K562 (cell line): ENCODE measurements around the gene SPATS2. TPM values are rescaled to one million over a fixed set of nuclear protein-coding genes. Genes with fewer than 3 reads are reported as not detected.

Experiments
- ATAC-seq: fragments of 200-7000 bp; cut with Tn5 transposase; 3 replicates; pipeline ENCODE4 v1.9.1; 2020; ENCODE audit warnings: moderate library complexity
- BruUV-seq: library from RNA; stranded (reverse); fragments of 400-500 nt; replicated peaks from 2 replicates; lab custom pipeline; 2021; lab: Mats Ljungman, UMichigan
- CTCF ChIA-PET: fragments of 300-600 bp; formaldehyde crosslinking; extraction: SDS; loops from one replicate; lab custom pipeline; 2021; ENCODE audit warnings: low intra/inter-chr PET ratio; lab: Yijun Ruan, JAX
- POLR2A ChIA-PET: fragments of 300-600, 350-650 bp; sonication (Branson Sonifier 250); formaldehyde crosslinking; extraction: SDS; loops from one replicate; lab custom pipeline; 2021; ENCODE audit warnings: antibody characterized with exemption, inconsistent platforms; lab: Yijun Ruan, JAX
- DNase-seq, 4 experiments: peaks; one replicate each; pipeline versions ENCODE4 v3.0.0 to v3.0.0-alpha.2; 2011 to 2018; ENCODE audit warnings: low spot score in 3 of 4, mixed read lengths in 3 of 4; ENCODE audit errors: extremely low read depth in 1 of 4
- FAIRE-seq: peaks from 2 replicates; lab custom pipeline; 2011; peaks lifted over from hg19 to GRCh38; lab: Jason Lieb, UNC
- H2AFZ ChIP-seq: 2 replicates; pipeline ENCODE4 v1.6.0; 2011; ENCODE audit warnings: low read depth, low read length, control low read depth, inconsistent platforms
- H3K27ac ChIP-seq: fragments of 200-600 bp; 3 replicates; pipeline ENCODE4 v1.8.0; 2011; ENCODE audit warnings: low read depth, mild to moderate bottlenecking, control low read depth, inconsistent platforms, low read length, moderate library complexity, mixed read lengths; ENCODE audit errors: extremely low read depth
- H3K27me3 ChIP-seq, 2 experiments: fragments of 300-600 bp in 1 of 2; 2 replicates in 1 of 2; 3 replicates in 1 of 2; pipeline versions ENCODE4 v1.6.0 to v1.8.0; 2011; ENCODE audit warnings: inconsistent platforms in 2 of 2, low read length in 2 of 2, mild to moderate bottlenecking in 1 of 2, mixed read lengths in 1 of 2, moderate library complexity in 1 of 2; ENCODE audit not compliant: control insufficient read depth in 2 of 2, insufficient read depth in 2 of 2
- H3K36me3 ChIP-seq: fragments of 300-600 bp; 3 replicates; pipeline ENCODE4 v1.8.0; 2011; ENCODE audit warnings: mild to moderate bottlenecking, low read length, inconsistent platforms; ENCODE audit not compliant: control insufficient read depth, insufficient read depth
- H3K4me1 ChIP-seq, 2 experiments: fragments of 200-600 bp in 1 of 2; replicated peaks in 1 of 2; 2 replicates in 1 of 2; 3 replicates in 1 of 2; pipeline versions ENCODE4 v1.5.1 to v1.8.0; 2011; ENCODE audit warnings: inconsistent platforms in 2 of 2, low read length in 2 of 2, mild to moderate bottlenecking in 1 of 2, mixed read lengths in 1 of 2, moderate library complexity in 1 of 2; ENCODE audit not compliant: control insufficient read depth in 2 of 2, insufficient read depth in 2 of 2
- H3K4me2 ChIP-seq: 2 replicates; pipeline ENCODE4 v1.6.1; 2011; ENCODE audit warnings: low read length, control low read depth, inconsistent platforms, mixed read lengths; ENCODE audit not compliant: insufficient read depth
- H3K4me3 ChIP-seq: fragments of 200-600 bp; sonication (generic), shearing (Covaris generic); 2 replicates; pipeline ENCODE4 v1.5.1; 2016; ENCODE audit warnings: control low read depth, inconsistent platforms
- H3K79me2 ChIP-seq: fragments of 200-600 bp; 3 replicates; pipeline ENCODE4 v1.8.0; 2011; ENCODE audit warnings: low read length, inconsistent platforms; ENCODE audit not compliant: control insufficient read depth, insufficient read depth
- H3K9ac ChIP-seq, 2 experiments: 2 replicates each; pipeline versions ENCODE4 v1.6.0 to v1.6.1; 2011; ENCODE audit warnings: low read depth in 2 of 2, low read length in 2 of 2, control low read depth in 1 of 2, inconsistent platforms in 1 of 2, mild to moderate bottlenecking in 1 of 2, mixed read lengths in 1 of 2; ENCODE audit not compliant: insufficient read depth in 1 of 2
- H3K9me1 ChIP-seq: one replicate; pipeline ENCODE4 v1.6.0; 2011; ENCODE audit warnings: inconsistent platforms, mild to moderate bottlenecking, low read length, moderate library complexity; ENCODE audit not compliant: control insufficient read depth, insufficient read depth
- H3K9me3 ChIP-seq: replicated peaks from 2 replicates; pipeline ENCODE4 v1.5.1; 2011; ENCODE audit warnings: low read depth, low read length, inconsistent platforms; ENCODE audit not compliant: control insufficient read depth, insufficient read depth
- H4K20me1 ChIP-seq: replicated peaks from 2 replicates; pipeline ENCODE4 v1.6.1; 2011; ENCODE audit warnings: low read length, inconsistent platforms, mixed read lengths; ENCODE audit not compliant: control insufficient read depth, insufficient read depth
- ATF4 ChIP-seq: fragments of 450-650 bp; formaldehyde crosslinking; IDR thresholded peaks from 2 replicates; pipeline ENCODE4 v1.4.0; 2022; ENCODE audit warnings: mild to moderate bottlenecking, moderate library complexity
- ESRRA ChIP-seq: fragments of 450-650 bp; IDR thresholded peaks from 2 replicates; pipeline ENCODE4 v1.6.1; 2014; ENCODE audit warnings: low read depth, mild to moderate bottlenecking, moderate library complexity, borderline replicate concordance
- GABPA ChIP-seq: fragments of 200-800 bp; sonication (Bioruptor generic); conservative IDR thresholded peaks from 2 replicates; pipeline ENCODE4 v1.6.1; 2016; ENCODE audit warnings: low read depth, missing genetic modification characterization, missing compliant biosample characterization
- HDAC2 ChIP-seq: fragments of 450-650 bp; IDR thresholded peaks from 2 replicates; pipeline ENCODE4 v1.6.1; 2016; ENCODE audit warnings: mild to moderate bottlenecking
- HNRNPLL ChIP-seq: fragments of 200-400 bp; formaldehyde crosslinking; IDR thresholded peaks from 2 replicates; pipeline ENCODE4 v1.6.1; 2017; ENCODE audit warnings: low read length, low read depth, mild to moderate bottlenecking; ENCODE audit not compliant: poor library complexity, severe bottlenecking
- NFYB ChIP-seq: IDR thresholded peaks from 2 replicates; pipeline ENCODE4 v1.6.1; 2011; ENCODE audit warnings: mild to moderate bottlenecking, moderate library complexity; ENCODE audit not compliant: insufficient read length; ENCODE audit errors: extremely low read depth
- NR4A1 ChIP-seq, 2 experiments: fragments of 250-450 bp in 1 of 2; fragments of 450-650 bp in 1 of 2; sonication (Bioruptor Pico) in 1 of 2; IDR thresholded peaks; 2 replicates each; pipeline versions ENCODE4 v1.4.0 to v1.6.1; 2016 to 2020; ENCODE audit warnings: mild to moderate bottlenecking in 2 of 2, missing compliant biosample characterization in 1 of 2, missing genetic modification characterization in 1 of 2, moderate library complexity in 1 of 2
- ZNF76 ChIP-seq: fragments of 250-450 bp; sonication (Bioruptor Pico); IDR thresholded peaks from 2 replicates; pipeline ENCODE4 v1.4.0; 2020; ENCODE audit warnings: mild to moderate bottlenecking, moderate library complexity, borderline replicate concordance
- WGBS: fragments of 100-300 bp; shearing (Covaris generic); methylation state at CpG from one replicate; pipeline ENCODE4 v1.1.6; 2016; ENCODE audit warnings: low coverage, mixed read lengths; ENCODE audit not compliant: insufficient coverage; ENCODE audit errors: missing lambda C conversion rate; 5-methylcytosine and 5-hydroxymethylcytosine counted together
- in situ Hi-C: fragments of 300-500 bp; cut with MboI; formaldehyde crosslinking; loops from 4 replicates; pipeline ENCODE4 v1.15.0; 2018; ENCODE audit warnings: inconsistent platforms, mixed read lengths
- intact Hi-C: fragments of 100-400 bp; cut with micrococcal nuclease; formaldehyde crosslinking; loops from 2 replicates; pipeline ENCODE4 v1.14.2; 2022
- polyA plus RNA-seq, 8 experiments: library from polyadenylated mRNA; depleted of rRNA in 4 of 8; stranded (reverse) in 5 of 8; unstranded in 3 of 8; fragments of >200 nt; fragmentation: Nextera tagmentation in 2 of 8; fragmentation: Illumina TruSeq in 1 of 8; extraction: Ambion mirVana in 2 of 8; extraction: Trizol in 1 of 8; gene quantifications; 2 replicates each; pipeline versions ENCODE4 v1.2.1 to v1.2.3, GENCODE V29; 2011 to 2014; ENCODE audit warnings: inconsistent platforms in 1 of 8, missing spikeins in 1 of 8
- total RNA-seq, 7 experiments: library from RNA; depleted of rRNA in 6 of 7; stranded (reverse); fragments of >200 nt in 6 of 7; fragmentation: Illumina TruSeq in 2 of 7; extraction: Trizol in 2 of 7; gene quantifications; 2 replicates each; pipeline versions ENCODE4 v1.2.1 to v1.2.3, GENCODE V29; 2011 to 2021; ENCODE audit warnings: low replicate concordance in 1 of 7

SPATS2 gene
- total and polyA plus RNA-seq, 9 of the 15 experiments (the other 6 are each of a cell fraction or from before 2014, with no cell fraction given): 5.4 to 48.2 (median 17.5) TPM

- no peaks in the 10 kb centered on the region for H3K9me3 ChIP-seq
- TF ChIP-seq ESRRA: no peak
- TF ChIP-seq ATF4 (CRISPR knock-in tag): no peak
- no peak for TF ChIP-seq ZNF76 (CRISPR knock-in tag)
- TF ChIP-seq NFYB: no peak
- TF ChIP-seq HDAC2: no peak
- TF ChIP-seq GABPA (tag): no peak
- no peak for TF ChIP-seq HNRNPLL
- TF ChIP-seq NR4A1 (CRISPR knock-in tag; IDR thresholded peaks at IDR 0.05): no peak
- no peak for TF ChIP-seq NR4A1 (tag; IDR thresholded peaks at IDR 0.05)
- H3K4me2 ChIP-seq: no peak overlapping the region
- no peak for ATAC-seq
- H3K79me2 ChIP-seq: no peaks in the 10 kb centered on the region
- DNase-seq: no peak
- H3K9me1 ChIP-seq: no peaks in the 10 kb centered on the region
- no peaks in the 10 kb centered on the region for H4K20me1 ChIP-seq
- H3K27ac ChIP-seq: no peak overlapping the region
- WGBS: 92% methylated on average over 1 of the region's 1 CpG
- H3K4me3 ChIP-seq: no peak overlapping the region
- ChIA-PET POLR2A (interaction anchor here (1.0 to 1.8 kb wide), 3 partner anchors 12 to 28 kb away, joined by 3 to 4 read pairs (median 4); no protein-coding TSS in a partner anchor), CTCF (no interaction called here)
- in situ Hi-C loops (no loop called here), intact Hi-C loops (no loop called here)
- H3K27me3 ChIP-seq: no peaks in the 10 kb centered on the region
- no peak for FAIRE-seq
- no peaks in the 10 kb centered on the region; a peak in 1 of 5 replicates for H3K4me1 ChIP-seq
- H3K36me3 ChIP-seq: no peaks in the 10 kb centered on the region
- no peak overlapping the region for H3K9ac ChIP-seq
- H2AFZ ChIP-seq: no peak overlapping the region
- BruUV-seq: no TSS peak
Observed at GRCh38 chr12:49471557-49471956, 104.3 kb downstream of the SPATS2 start.
